Panc1 (cell line): ENCODE data around the gene SLC25A24. TPM values are rescaled to one million over a fixed set of nuclear protein-coding genes. Genes with fewer than 3 reads are reported as not detected.
"Not testable (repeated sequence)": the region's sequence is repeated elsewhere in the genome, so short reads cannot be mapped to it uniquely, and the experiment has no call there.

Experiments used
- ATAC-seq: fragments of 200-7000 bp; cut with Tn5 transposase; 2 replicates; pipeline ENCODE4 v1.9.1; 2020; ENCODE audit warnings: mild to moderate bottlenecking, moderate library complexity
- BruUV-seq: library from RNA; stranded (reverse); fragments of 400-500 nt; replicated peaks from 2 replicates; lab custom pipeline; 2021; lab: Mats Ljungman, UMichigan
- CTCF ChIA-PET: fragments of 300-600 bp; sonication (Branson Sonifier 250); formaldehyde crosslinking; loops from one replicate; lab custom pipeline; 2022; ENCODE audit warnings: antibody characterized with exemption; lab: Charles Lee
- POLR2A ChIA-PET: fragments of 300-600 bp; sonication (Branson Sonifier 250); formaldehyde crosslinking; loops from one replicate; lab custom pipeline; 2022; ENCODE audit warnings: antibody characterized with exemption; lab: Charles Lee
- DNase-seq: peaks from one replicate; pipeline ENCODE4 v3.0.0-alpha.2; 2010; ENCODE audit warnings: low read depth, low spot score
- H3K27ac ChIP-seq: 2 replicates; pipeline ENCODE4 v1.5.1; 2011; ENCODE audit warnings: mild to moderate bottlenecking, low read length, inconsistent platforms
- H3K27me3 ChIP-seq: fragments of 200-500 bp; sonication (Bioruptor generic); 2 replicates; pipeline ENCODE4 v1.6.0; 2014; ENCODE audit warnings: low read length, inconsistent platforms; ENCODE audit not compliant: control insufficient read depth, insufficient read depth
- H3K36me3 ChIP-seq: fragments of 200-500 bp; sonication (Bioruptor generic); 2 replicates; pipeline ENCODE4 v1.5.1; 2014; ENCODE audit warnings: inconsistent platforms, mild to moderate bottlenecking, low read length, moderate library complexity; ENCODE audit not compliant: control insufficient read depth, insufficient read depth
- H3K4me1 ChIP-seq: 2 replicates; pipeline ENCODE4 v1.5.1; 2011; ENCODE audit warnings: inconsistent platforms, mild to moderate bottlenecking, low read length, moderate library complexity; ENCODE audit not compliant: control insufficient read depth, insufficient read depth
- H3K4me3 ChIP-seq, 2 experiments: 2 replicates each; pipeline ENCODE4 v1.5.1; 2011 to 2012; ENCODE audit warnings: low read depth in 2 of 2, low read length in 2 of 2, mild to moderate bottlenecking in 2 of 2, inconsistent platforms in 1 of 2, moderate library complexity in 1 of 2
- H3K9me3 ChIP-seq: fragments of 200-500 bp; sonication (Bioruptor generic); 2 replicates; pipeline ENCODE4 v1.5.1; 2014; ENCODE audit warnings: low read depth, mild to moderate bottlenecking, inconsistent platforms, low read length, moderate library complexity; ENCODE audit not compliant: control insufficient read depth, insufficient read depth
- POLR2AphosphoS5 ChIP-seq: IDR thresholded peaks from 2 replicates; pipeline ENCODE4 v1.6.1; 2012; ENCODE audit warnings: mild to moderate bottlenecking, low read depth, low read length, moderate library complexity
- SIN3A ChIP-seq: IDR thresholded peaks from 2 replicates; pipeline ENCODE4 v1.6.1; 2012; ENCODE audit warnings: low read depth, mild to moderate bottlenecking, low read length, moderate library complexity, borderline replicate concordance; ENCODE audit not compliant: insufficient read depth
- TCF7L2 ChIP-seq: IDR thresholded peaks from 2 replicates; pipeline ENCODE4 v1.6.1; 2011; ENCODE audit warnings: mild to moderate bottlenecking, low read depth, low read length, inconsistent platforms
- in situ Hi-C: cut with HindIII; loops from 2 replicates; pipeline ENCODE4 v1.10.0; 2016; ENCODE audit warnings: low sequenced_read_pairs, low pct_unique_long_range_greater_than_20kb
- intact Hi-C: fragments of 100-400 bp; cut with micrococcal nuclease; formaldehyde crosslinking; loops from one replicate; pipeline ENCODE4 v1.10.0; 2022; ENCODE audit not compliant: unreplicated experiment
- total RNA-seq: library from RNA; stranded (reverse); gene quantifications from one replicate; pipeline ENCODE4 v1.2.1, GENCODE V29; 2021; ENCODE audit not compliant: unreplicated experiment
- TF ChIP-seq, protein P1 (sequence below), 2 experiments: IDR thresholded peaks; 2 replicates each; pipeline ENCODE4 v1.6.1; 2011 to 2012; ENCODE audit warnings: low read depth in 2 of 2, control low read depth in 1 of 2, low read length in 1 of 2, mild to moderate bottlenecking in 1 of 2, moderate library complexity in 1 of 2; ENCODE audit not compliant: insufficient read depth in 1 of 2
- TF ChIP-seq, protein P2 (sequence below): fragments of 450-650 bp; IDR thresholded peaks from 2 replicates; pipeline ENCODE4 v1.5.1; 2017; ENCODE audit warnings: mild to moderate bottlenecking

The SLC25A24 gene
- total RNA-seq, 1 experiment from 2014 or later = 31.8 TPM

DNA sequence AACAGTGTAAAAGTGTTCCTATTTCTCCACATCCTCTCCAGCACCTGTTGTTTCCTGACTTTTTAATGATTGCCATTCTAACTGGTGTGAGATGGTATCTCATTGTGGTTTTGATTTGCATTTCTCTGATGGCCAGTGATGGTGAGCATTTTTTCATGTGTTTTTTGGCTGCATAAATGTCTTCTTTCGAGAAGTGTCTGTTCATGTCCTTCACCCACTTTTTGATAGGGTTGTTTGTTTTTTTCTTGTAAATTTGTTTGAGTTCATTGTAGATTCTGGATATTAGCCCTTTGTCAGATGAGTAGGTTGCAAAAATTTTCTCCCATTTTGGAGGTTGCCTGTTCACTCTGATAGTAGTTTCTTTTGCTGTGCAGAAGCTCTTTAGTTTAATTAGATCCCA, 37.7 kb downstream of the SLC25A24 start:
- in situ Hi-C loops, ATAC-seq, intact Hi-C loops, H3K27ac ChIP-seq, H3K4me1 ChIP-seq, H3K4me3 ChIP-seq, H3K36me3 ChIP-seq, DNase-seq, H3K27me3 ChIP-seq, H3K9me3 ChIP-seq, CTCF ChIA-PET, BruUV-seq, POLR2A ChIA-PET: not testable (repeated sequence)

DNA sequence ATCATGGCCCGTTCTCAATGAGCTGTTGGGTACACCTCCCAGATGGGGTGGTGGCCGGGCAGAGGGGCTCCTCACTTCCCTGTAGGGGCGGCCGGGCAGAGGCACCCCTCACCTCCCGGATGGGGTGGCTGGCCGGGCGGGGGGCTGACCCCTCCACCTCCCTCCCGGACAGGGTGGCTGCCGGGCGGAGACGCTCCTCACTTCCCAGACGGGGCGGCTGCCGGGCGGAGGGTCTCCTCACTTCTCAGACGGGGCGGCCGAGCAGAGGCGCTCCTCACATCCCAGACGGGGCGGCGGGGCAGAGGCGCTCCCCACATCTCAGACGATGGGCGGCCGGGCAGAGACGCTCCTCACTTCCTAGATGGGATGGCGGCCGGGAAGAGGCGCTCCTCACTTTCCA, 40.2 kb downstream of the SLC25A24 start:
- H3K9me3 ChIP-seq, H3K4me3 ChIP-seq, intact Hi-C loops, BruUV-seq, CTCF ChIA-PET, H3K27ac ChIP-seq, POLR2A ChIA-PET, H3K4me1 ChIP-seq, H3K36me3 ChIP-seq, ATAC-seq, in situ Hi-C loops, H3K27me3 ChIP-seq, DNase-seq: not testable (repeated sequence)

DNA sequence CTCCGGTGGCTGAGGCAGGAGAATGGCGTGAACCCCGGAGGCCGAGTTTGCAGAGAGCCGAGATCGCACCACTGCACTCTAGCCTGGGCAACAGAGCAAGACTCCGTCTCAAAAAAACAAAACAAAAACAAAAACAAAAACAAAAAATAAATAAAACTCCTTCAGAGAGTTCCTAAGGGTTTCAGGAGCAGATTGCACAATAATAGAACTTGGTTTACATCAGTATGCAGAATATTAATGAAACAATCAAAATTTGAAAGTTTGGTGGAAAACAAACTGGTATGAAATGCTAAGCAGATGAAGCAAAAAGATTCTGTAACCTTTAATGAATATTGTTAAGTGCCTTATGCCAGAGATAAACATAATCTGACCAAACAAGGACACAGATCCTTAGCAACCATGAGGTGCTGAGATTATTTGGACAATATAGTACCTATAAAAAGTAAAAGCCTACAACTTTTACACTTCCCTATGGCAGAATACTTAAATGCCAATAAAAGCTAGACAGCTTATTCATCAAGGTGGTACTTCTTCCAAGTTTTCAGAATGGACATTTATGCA, 41.2 kb downstream of the SLC25A24 start:
- in situ Hi-C loops (no loop called here), intact Hi-C loops (no loop called here)
- Histone ChIP-seq H3K4me3 (no peak overlapping the region), H3K9me3 (no peaks in the 10 kb centered on the region), H3K4me1 (no peaks in the 10 kb centered on the region), H3K36me3 (peaks cover 13% of the 10 kb centered on the region), H3K27me3 (no peaks in the 10 kb centered on the region), H3K27ac (no peak overlapping the region)
- no peak for TF ChIP-seq POLR2AphosphoS5
- TF ChIP-seq SIN3A = no peak
- no peak for TF ChIP-seq TCF7L2
- TF ChIP-seq, protein P1, sequence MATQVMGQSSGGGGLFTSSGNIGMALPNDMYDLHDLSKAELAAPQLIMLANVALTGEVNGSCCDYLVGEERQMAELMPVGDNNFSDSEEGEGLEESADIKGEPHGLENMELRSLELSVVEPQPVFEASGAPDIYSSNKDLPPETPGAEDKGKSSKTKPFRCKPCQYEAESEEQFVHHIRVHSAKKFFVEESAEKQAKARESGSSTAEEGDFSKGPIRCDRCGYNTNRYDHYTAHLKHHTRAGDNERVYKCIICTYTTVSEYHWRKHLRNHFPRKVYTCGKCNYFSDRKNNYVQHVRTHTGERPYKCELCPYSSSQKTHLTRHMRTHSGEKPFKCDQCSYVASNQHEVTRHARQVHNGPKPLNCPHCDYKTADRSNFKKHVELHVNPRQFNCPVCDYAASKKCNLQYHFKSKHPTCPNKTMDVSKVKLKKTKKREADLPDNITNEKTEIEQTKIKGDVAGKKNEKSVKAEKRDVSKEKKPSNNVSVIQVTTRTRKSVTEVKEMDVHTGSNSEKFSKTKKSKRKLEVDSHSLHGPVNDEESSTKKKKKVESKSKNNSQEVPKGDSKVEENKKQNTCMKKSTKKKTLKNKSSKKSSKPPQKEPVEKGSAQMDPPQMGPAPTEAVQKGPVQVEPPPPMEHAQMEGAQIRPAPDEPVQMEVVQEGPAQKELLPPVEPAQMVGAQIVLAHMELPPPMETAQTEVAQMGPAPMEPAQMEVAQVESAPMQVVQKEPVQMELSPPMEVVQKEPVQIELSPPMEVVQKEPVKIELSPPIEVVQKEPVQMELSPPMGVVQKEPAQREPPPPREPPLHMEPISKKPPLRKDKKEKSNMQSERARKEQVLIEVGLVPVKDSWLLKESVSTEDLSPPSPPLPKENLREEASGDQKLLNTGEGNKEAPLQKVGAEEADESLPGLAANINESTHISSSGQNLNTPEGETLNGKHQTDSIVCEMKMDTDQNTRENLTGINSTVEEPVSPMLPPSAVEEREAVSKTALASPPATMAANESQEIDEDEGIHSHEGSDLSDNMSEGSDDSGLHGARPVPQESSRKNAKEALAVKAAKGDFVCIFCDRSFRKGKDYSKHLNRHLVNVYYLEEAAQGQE (IDR thresholded peaks at IDR 0.05; ENCODE audit: insufficient read depth in 1 of 2, low read depth in 2 of 2, low read length in 1 of 2) = no peak
- TF ChIP-seq, protein P2, sequence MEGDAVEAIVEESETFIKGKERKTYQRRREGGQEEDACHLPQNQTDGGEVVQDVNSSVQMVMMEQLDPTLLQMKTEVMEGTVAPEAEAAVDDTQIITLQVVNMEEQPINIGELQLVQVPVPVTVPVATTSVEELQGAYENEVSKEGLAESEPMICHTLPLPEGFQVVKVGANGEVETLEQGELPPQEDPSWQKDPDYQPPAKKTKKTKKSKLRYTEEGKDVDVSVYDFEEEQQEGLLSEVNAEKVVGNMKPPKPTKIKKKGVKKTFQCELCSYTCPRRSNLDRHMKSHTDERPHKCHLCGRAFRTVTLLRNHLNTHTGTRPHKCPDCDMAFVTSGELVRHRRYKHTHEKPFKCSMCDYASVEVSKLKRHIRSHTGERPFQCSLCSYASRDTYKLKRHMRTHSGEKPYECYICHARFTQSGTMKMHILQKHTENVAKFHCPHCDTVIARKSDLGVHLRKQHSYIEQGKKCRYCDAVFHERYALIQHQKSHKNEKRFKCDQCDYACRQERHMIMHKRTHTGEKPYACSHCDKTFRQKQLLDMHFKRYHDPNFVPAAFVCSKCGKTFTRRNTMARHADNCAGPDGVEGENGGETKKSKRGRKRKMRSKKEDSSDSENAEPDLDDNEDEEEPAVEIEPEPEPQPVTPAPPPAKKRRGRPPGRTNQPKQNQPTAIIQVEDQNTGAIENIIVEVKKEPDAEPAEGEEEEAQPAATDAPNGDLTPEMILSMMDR = no peak
- DNase-seq (no peak), ATAC-seq (no peak)
- no TSS peak for BruUV-seq
- ChIA-PET CTCF (no interaction called here), POLR2A (interaction anchor here (0.6 kb wide), 1 partner anchor 1040 kb away, joined by 4 read pairs; no protein-coding TSS in a partner anchor)
